Measurements from ENCODE around the gene SORL1. TPM values are rescaled to one million over a fixed set of nuclear protein-coding genes. Genes with fewer than 3 reads are reported as not detected.

Gene SORL1
- total and polyA plus RNA-seq, 2 of the 8 experiments (the other 6 are each of a cell fraction or from before 2014, with no cell fraction given) = 38.1 to 65.5 TPM

GRCh38 chr11:121478895-121479697 lies 27.0 kb downstream of the SORL1 start (continued):
- TF ChIP-seq TBP (IDR thresholded peaks at IDR 0.05; ENCODE audit: low read depth, low read length) = no peak
- TF ChIP-seq, protein P1, sequence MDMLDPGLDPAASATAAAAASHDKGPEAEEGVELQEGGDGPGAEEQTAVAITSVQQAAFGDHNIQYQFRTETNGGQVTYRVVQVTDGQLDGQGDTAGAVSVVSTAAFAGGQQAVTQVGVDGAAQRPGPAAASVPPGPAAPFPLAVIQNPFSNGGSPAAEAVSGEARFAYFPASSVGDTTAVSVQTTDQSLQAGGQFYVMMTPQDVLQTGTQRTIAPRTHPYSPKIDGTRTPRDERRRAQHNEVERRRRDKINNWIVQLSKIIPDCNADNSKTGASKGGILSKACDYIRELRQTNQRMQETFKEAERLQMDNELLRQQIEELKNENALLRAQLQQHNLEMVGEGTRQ (IDR thresholded peaks at IDR 0.05; ENCODE audit: low read length) = no peak

Measured in H1 (cell line).